Body of pancreas (tissue), 4 donors: ENCODE measurements around the gene ZC3H18.

Experiments used
- POLR2A ChIP-seq, 3 donors: fragments of 450-650 bp; IDR thresholded peaks; one replicate each; pipeline ENCODE4 v1.6.1; 2016; ENCODE audit warnings: antibody characterized with exemption in 3 of 3, mild to moderate bottlenecking in 2 of 3
- TF ChIP-seq, protein P1 (sequence below), 7 experiments: fragments of 450-650 bp in 4 of 7; fragments of 200-600 bp in 3 of 7; sonication (generic) in 3 of 7; IDR thresholded peaks; one replicate each; pipeline ENCODE4 v1.5.1; 2016 to 2019; ENCODE audit warnings: antibody characterized with exemption in 7 of 7

DNA sequence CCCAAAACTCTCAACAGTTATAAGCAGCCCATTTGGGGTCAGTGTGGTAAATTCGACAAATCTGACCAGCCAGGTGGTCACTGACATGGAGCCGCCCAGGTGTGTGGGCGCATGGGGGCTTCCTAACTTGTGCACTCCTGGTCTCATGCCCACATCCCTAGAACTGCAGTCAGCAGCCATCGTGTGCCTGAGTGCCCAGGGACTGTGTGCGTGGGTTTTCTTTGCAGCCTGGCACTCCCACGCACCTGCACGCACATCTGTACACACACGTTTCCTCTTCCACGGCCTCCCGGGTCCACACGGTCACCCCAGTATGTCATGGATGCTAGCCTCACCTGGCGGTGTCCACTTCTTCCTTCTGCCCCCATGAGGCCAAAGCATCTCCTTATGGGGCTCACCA is 38.9 kb upstream of the ZC3H18 start:
- TF ChIP-seq, protein P1, sequence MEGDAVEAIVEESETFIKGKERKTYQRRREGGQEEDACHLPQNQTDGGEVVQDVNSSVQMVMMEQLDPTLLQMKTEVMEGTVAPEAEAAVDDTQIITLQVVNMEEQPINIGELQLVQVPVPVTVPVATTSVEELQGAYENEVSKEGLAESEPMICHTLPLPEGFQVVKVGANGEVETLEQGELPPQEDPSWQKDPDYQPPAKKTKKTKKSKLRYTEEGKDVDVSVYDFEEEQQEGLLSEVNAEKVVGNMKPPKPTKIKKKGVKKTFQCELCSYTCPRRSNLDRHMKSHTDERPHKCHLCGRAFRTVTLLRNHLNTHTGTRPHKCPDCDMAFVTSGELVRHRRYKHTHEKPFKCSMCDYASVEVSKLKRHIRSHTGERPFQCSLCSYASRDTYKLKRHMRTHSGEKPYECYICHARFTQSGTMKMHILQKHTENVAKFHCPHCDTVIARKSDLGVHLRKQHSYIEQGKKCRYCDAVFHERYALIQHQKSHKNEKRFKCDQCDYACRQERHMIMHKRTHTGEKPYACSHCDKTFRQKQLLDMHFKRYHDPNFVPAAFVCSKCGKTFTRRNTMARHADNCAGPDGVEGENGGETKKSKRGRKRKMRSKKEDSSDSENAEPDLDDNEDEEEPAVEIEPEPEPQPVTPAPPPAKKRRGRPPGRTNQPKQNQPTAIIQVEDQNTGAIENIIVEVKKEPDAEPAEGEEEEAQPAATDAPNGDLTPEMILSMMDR (IDR thresholded peaks at IDR 0.05) = no peak
- TF ChIP-seq POLR2A (IDR thresholded peaks at IDR 0.05) = no peak
